H9 (cell line): ENCODE measurements around the gene HELQ. TPM values are rescaled to one million over a fixed set of nuclear protein-coding genes. Genes with fewer than 3 reads are reported as not detected.

ENCODE experiments used
- DNase-seq: peaks from one replicate; pipeline ENCODE4 v3.0.0-alpha.2; 2017
- H2AFZ ChIP-seq: one replicate; pipeline ENCODE4 v1.6.1; 2013; ENCODE audit warnings: mild to moderate bottlenecking, low read length, control low read depth, moderate library complexity
- H2AK5ac ChIP-seq: 2 replicates; pipeline ENCODE4 v1.6.1; 2013; ENCODE audit warnings: low read length, control low read depth, mixed read lengths; ENCODE audit not compliant: insufficient read length
- H2BK120ac ChIP-seq: one replicate; pipeline ENCODE4 v1.6.1; 2013; ENCODE audit warnings: low read depth, mild to moderate bottlenecking, low read length, control low read depth, inconsistent platforms; ENCODE audit not compliant: poor library complexity, severe bottlenecking
- H2BK12ac ChIP-seq: 2 replicates; pipeline ENCODE4 v1.6.1; 2013; ENCODE audit warnings: low read length, control low read depth, mixed read lengths, low read depth; ENCODE audit not compliant: insufficient read length
- H2BK15ac ChIP-seq: 2 replicates; pipeline ENCODE4 v1.6.1; 2013; ENCODE audit warnings: low read depth, low read length, control low read depth
- H2BK20ac ChIP-seq: one replicate; pipeline ENCODE4 v1.6.1; 2013; ENCODE audit warnings: low read depth, mild to moderate bottlenecking, low read length, control low read depth, inconsistent platforms; ENCODE audit not compliant: poor library complexity, severe bottlenecking
- H2BK5ac ChIP-seq: 2 replicates; pipeline ENCODE4 v1.6.1; 2013; ENCODE audit warnings: low read length, control low read depth, mixed read lengths; ENCODE audit not compliant: insufficient read length
- H3K14ac ChIP-seq: 2 replicates; pipeline ENCODE4 v1.6.1; 2013; ENCODE audit warnings: low read length, control low read depth; ENCODE audit not compliant: insufficient read depth
- H3K18ac ChIP-seq: 2 replicates; pipeline ENCODE4 v1.6.1; 2013; ENCODE audit warnings: low read depth, mild to moderate bottlenecking, mixed read lengths, low read length, control low read depth; ENCODE audit not compliant: insufficient read length
- H3K23ac ChIP-seq: 2 replicates; pipeline ENCODE4 v1.6.1; 2013; ENCODE audit warnings: low read length, control low read depth, mixed read lengths, low read depth; ENCODE audit not compliant: insufficient read length
- H3K23me2 ChIP-seq: 2 replicates; pipeline ENCODE4 v1.6.1; 2013; ENCODE audit warnings: low read depth, mild to moderate bottlenecking, mixed read lengths, low read length, control low read depth; ENCODE audit not compliant: insufficient read length, poor library complexity, severe bottlenecking
- H3K27ac ChIP-seq: 2 replicates; pipeline ENCODE4 v1.5.1; 2013; ENCODE audit warnings: low read length, control low read depth, mixed read lengths, low read depth; ENCODE audit not compliant: insufficient read length
- H3K27me3 ChIP-seq: 2 replicates; pipeline ENCODE4 v1.6.1; 2013; ENCODE audit warnings: low read length, control low read depth, inconsistent platforms; ENCODE audit not compliant: insufficient read depth
- H3K4ac ChIP-seq: 2 replicates; pipeline ENCODE4 v1.6.1; 2013; ENCODE audit warnings: low read depth, mild to moderate bottlenecking, control low read depth, inconsistent platforms, low read length, moderate library complexity
- H3K4me1 ChIP-seq: 2 replicates; pipeline ENCODE4 v1.6.1; 2013; ENCODE audit warnings: low read length, control low read depth, inconsistent platforms; ENCODE audit not compliant: insufficient read depth
- H3K4me2 ChIP-seq: 2 replicates; pipeline ENCODE4 v1.6.1; 2013; ENCODE audit warnings: low read length, control low read depth, mixed read lengths; ENCODE audit not compliant: insufficient read length, insufficient read depth
- H3K56ac ChIP-seq: 2 replicates; pipeline ENCODE4 v1.6.1; 2013; ENCODE audit warnings: low read depth, mild to moderate bottlenecking, mixed read lengths, low read length, control low read depth; ENCODE audit not compliant: insufficient read length
- H3K79me1 ChIP-seq: 2 replicates; pipeline ENCODE4 v1.6.1; 2013; ENCODE audit warnings: low read depth, mild to moderate bottlenecking, moderate library complexity, low read length, control low read depth, inconsistent platforms; ENCODE audit not compliant: insufficient read depth, poor library complexity, severe bottlenecking
- H3K79me2 ChIP-seq: 2 replicates; pipeline ENCODE4 v1.6.1; 2013; ENCODE audit warnings: low read length, control low read depth, inconsistent platforms; ENCODE audit not compliant: insufficient read depth
- H3K9ac ChIP-seq: 2 replicates; pipeline ENCODE4 v1.6.1; 2013; ENCODE audit warnings: low read length, control low read depth, mixed read lengths; ENCODE audit not compliant: insufficient read length; ENCODE audit errors: extremely low read depth
- H3K9me3 ChIP-seq: one replicate; pipeline ENCODE4 v1.6.1; 2013; ENCODE audit warnings: low read depth, low read length, inconsistent platforms; ENCODE audit not compliant: control insufficient read depth
- H3T11ph ChIP-seq: one replicate; pipeline ENCODE4 v1.6.1; 2013; ENCODE audit warnings: mild to moderate bottlenecking, low read length, control low read depth, inconsistent platforms
- H4K20me1 ChIP-seq: one replicate; pipeline ENCODE4 v1.6.1; 2013; ENCODE audit not compliant: control insufficient read depth, insufficient read length, insufficient read depth
- H4K5ac ChIP-seq: 2 replicates; pipeline ENCODE4 v1.6.1; 2013; ENCODE audit warnings: low read depth, mild to moderate bottlenecking, mixed read lengths, low read length, control low read depth; ENCODE audit not compliant: insufficient read length
- H4K8ac ChIP-seq: replicated peaks from 2 replicates; pipeline ENCODE4 v1.6.1; 2013; ENCODE audit warnings: low read length, control low read depth, mixed read lengths, low read depth; ENCODE audit not compliant: insufficient read length
- H4K91ac ChIP-seq: 2 replicates; pipeline ENCODE4 v1.6.1; 2013; ENCODE audit warnings: low read depth, mild to moderate bottlenecking, moderate library complexity, mixed read lengths, low read length, control low read depth; ENCODE audit not compliant: insufficient read length
- H3K27ac Mint-ChIP-seq, 3 experiments: 2 replicates in 2 of 3; 3 replicates in 1 of 3; pipeline ENCODE4 v1.8.0; 2020 to 2021; ENCODE audit warnings: mixed read lengths in 3 of 3, mild to moderate bottlenecking in 1 of 3, moderate library complexity in 1 of 3
- H3K27me3 Mint-ChIP-seq: 2 replicates; pipeline ENCODE4 v1.8.0; 2021; ENCODE audit warnings: low read depth, mild to moderate bottlenecking, moderate library complexity, mixed read lengths
- H3K36me3 Mint-ChIP-seq, 3 experiments: 2 replicates in 2 of 3; 3 replicates in 1 of 3; pipeline ENCODE4 v1.8.0; 2020 to 2021; ENCODE audit warnings: low read depth in 3 of 3, mixed read lengths in 3 of 3; ENCODE audit not compliant: insufficient read depth in 1 of 3
- H3K4me1 Mint-ChIP-seq, 2 experiments: 2 replicates each; pipeline ENCODE4 v1.8.0; 2020; ENCODE audit warnings: mixed read lengths in 2 of 2
- H3K4me3 Mint-ChIP-seq, 2 experiments: 2 replicates in 1 of 2; 3 replicates in 1 of 2; pipeline ENCODE4 v1.8.0; 2020 to 2021; ENCODE audit warnings: mild to moderate bottlenecking in 2 of 2, mixed read lengths in 2 of 2, moderate library complexity in 1 of 2
- H3K9me3 Mint-ChIP-seq, 2 experiments: 2 replicates in 1 of 2; 3 replicates in 1 of 2; pipeline ENCODE4 v1.8.0; 2020; ENCODE audit warnings: mild to moderate bottlenecking in 2 of 2, mixed read lengths in 2 of 2, moderate library complexity in 1 of 2
- WGBS: extraction: QIAGEN DNeasy Blood & Tissue Kit; methylation state at CpG from one replicate; pipeline ENCODE4 v1.1.7; 2013; ENCODE audit warnings: missing lambda C conversion rate, low lambda C conversion rate, mixed read lengths; ENCODE audit not compliant: insufficient read length; ENCODE audit errors: extremely low coverage; 5-methylcytosine and 5-hydroxymethylcytosine counted together
- total RNA-seq: library from RNA; stranded (reverse); gene quantifications from 2 replicates; pipeline ENCODE4 v1.2.1, GENCODE V29; 2021
- TF ChIP-seq, protein P1 (sequence below): fragments of 200-600 bp; sonication (generic); conservative IDR thresholded peaks from 3 replicates; pipeline ENCODE4 v1.8.0; 2021; ENCODE audit warnings: antibody characterized with exemption, mild to moderate bottlenecking

Gene HELQ
- total RNA-seq, 1 experiment from 2014 or later: 16.2 TPM

DNA sequence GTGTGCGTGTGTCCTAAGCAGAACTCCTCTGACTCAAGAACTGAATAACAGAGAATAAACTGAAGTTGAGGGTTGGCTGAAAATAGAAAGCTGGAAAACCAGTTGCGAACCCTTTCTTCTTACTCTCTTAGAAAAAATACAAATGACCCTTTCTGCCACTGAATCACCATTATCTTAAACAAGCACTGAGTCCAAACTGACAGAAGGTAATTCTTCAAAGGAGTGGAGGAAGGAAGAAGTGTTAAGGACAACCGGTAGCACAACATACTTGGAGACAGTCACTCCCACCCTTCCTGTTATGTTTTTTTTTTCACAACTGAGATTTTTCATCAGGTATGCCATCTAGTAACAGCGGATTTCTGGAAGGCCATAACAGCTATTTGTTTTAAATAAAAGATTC is 38.1 kb downstream of the HELQ start:
- Histone ChIP-seq H2BK12ac (no peak overlapping the region), H3K9me3 (no peaks in the 10 kb centered on the region), H3K4ac (no peak overlapping the region), H3K9ac (no peak overlapping the region), H2BK20ac (no peak overlapping the region), H2AK5ac (no peak overlapping the region), H4K5ac (no peak overlapping the region), H4K91ac (no peak overlapping the region), H4K8ac (no peak overlapping the region), H3T11ph (no peak overlapping the region), H3K14ac (no peak overlapping the region), H3K18ac (no peak overlapping the region), H3K56ac (no peak overlapping the region), H3K23ac (no peak overlapping the region), H4K20me1 (no peaks in the 10 kb centered on the region), H3K79me1 (no peaks in the 10 kb centered on the region), H2BK120ac (no peak overlapping the region), H3K23me2 (no peaks in the 10 kb centered on the region), H3K27ac (no peak overlapping the region), H3K4me1 (no peaks in the 10 kb centered on the region), H2BK15ac (no peak overlapping the region), H2AFZ (no peak overlapping the region), H3K79me2 (no peaks in the 10 kb centered on the region), H3K27me3 (no peaks in the 10 kb centered on the region), H2BK5ac (no peak overlapping the region), H3K4me2 (no peak overlapping the region)
- no peak overlapping the region for H3K27ac Mint-ChIP-seq
- H3K9me3 Mint-ChIP-seq: no peaks in the 10 kb centered on the region
- H3K4me3 Mint-ChIP-seq: no peak overlapping the region
- H3K27me3 Mint-ChIP-seq: no peaks in the 10 kb centered on the region
- TF ChIP-seq, protein P1, sequence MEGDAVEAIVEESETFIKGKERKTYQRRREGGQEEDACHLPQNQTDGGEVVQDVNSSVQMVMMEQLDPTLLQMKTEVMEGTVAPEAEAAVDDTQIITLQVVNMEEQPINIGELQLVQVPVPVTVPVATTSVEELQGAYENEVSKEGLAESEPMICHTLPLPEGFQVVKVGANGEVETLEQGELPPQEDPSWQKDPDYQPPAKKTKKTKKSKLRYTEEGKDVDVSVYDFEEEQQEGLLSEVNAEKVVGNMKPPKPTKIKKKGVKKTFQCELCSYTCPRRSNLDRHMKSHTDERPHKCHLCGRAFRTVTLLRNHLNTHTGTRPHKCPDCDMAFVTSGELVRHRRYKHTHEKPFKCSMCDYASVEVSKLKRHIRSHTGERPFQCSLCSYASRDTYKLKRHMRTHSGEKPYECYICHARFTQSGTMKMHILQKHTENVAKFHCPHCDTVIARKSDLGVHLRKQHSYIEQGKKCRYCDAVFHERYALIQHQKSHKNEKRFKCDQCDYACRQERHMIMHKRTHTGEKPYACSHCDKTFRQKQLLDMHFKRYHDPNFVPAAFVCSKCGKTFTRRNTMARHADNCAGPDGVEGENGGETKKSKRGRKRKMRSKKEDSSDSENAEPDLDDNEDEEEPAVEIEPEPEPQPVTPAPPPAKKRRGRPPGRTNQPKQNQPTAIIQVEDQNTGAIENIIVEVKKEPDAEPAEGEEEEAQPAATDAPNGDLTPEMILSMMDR: no peak
- no peaks in the 10 kb centered on the region for H3K4me1 Mint-ChIP-seq
- no CpG with 5 or more reads among the region's 4 CpGs for WGBS
- peaks cover 0 to 8% (median 5%) of the 10 kb centered on the region in 3 experiments; a peak in 4 of 7 replicates for H3K36me3 Mint-ChIP-seq
- no peak for DNase-seq
